Gastrocnemius medialis (tissue), 4 donors: ENCODE measurements around the gene SEMA4B. TPM values are rescaled to one million over a fixed set of nuclear protein-coding genes. Genes with fewer than 3 reads are reported as not detected.
A peak's percentile ranks its signal among the peaks of the same experiment; 100 is the strongest.
"Not testable (repeated sequence)": the region's sequence is repeated elsewhere in the genome, so short reads cannot be mapped to it uniquely, and the experiment has no call there.

Experiments used
- ATAC-seq, 2 donors: fragments of 150-250 bp; one replicate each; pipeline ENCODE4 v1.9.1; 2016
- DNase-seq, 2 donors: peaks; one replicate each; pipeline ENCODE4 v3.0.0-alpha.2; 2019
- H3K27ac ChIP-seq, 4 donors: fragments of 200-600 bp; sonication (generic); 1 replicate in 1 of 4; 2 replicates in 3 of 4; pipeline ENCODE4 v1.5.1; 2016 to 2018; ENCODE audit warnings: mild to moderate bottlenecking in 2 of 4, moderate library complexity in 1 of 4
- H3K27me3 ChIP-seq, 3 donors: fragments of 200-600 bp; sonication (generic) in 2 of 3; 1 replicate in 1 of 3; 2 replicates in 2 of 3; pipeline versions ENCODE4 v1.5.1 to v1.6.0; 2016 to 2019; ENCODE audit warnings: mild to moderate bottlenecking in 1 of 3, moderate library complexity in 1 of 3
- H3K36me3 ChIP-seq, 2 donors: fragments of 200-600 bp; sonication (generic) in 1 of 2; one replicate each; pipeline ENCODE4 v1.5.1; 2017 to 2018
- H3K4me1 ChIP-seq, 2 donors: fragments of 200-600 bp; sonication (generic) in 1 of 2; one replicate each; pipeline ENCODE4 v1.5.1; 2016 to 2017; ENCODE audit warnings: mild to moderate bottlenecking in 2 of 2
- H3K4me3 ChIP-seq, 4 donors: fragments of 200-600 bp; sonication (generic) in 3 of 4; 1 replicate in 1 of 4; 2 replicates in 3 of 4; pipeline ENCODE4 v1.5.1; 2016 to 2019; ENCODE audit warnings: mild to moderate bottlenecking in 2 of 4
- H3K9me3 ChIP-seq, 3 donors: fragments of 200-600 bp; sonication (generic) in 2 of 3; 1 replicate in 1 of 3; 2 replicates in 2 of 3; pipeline ENCODE4 v1.5.1; 2016 to 2019
- CTCF ChIP-seq, 5 experiments: fragments of 450-650 bp in 3 of 5; fragments of 200-600 bp in 2 of 5; sonication (generic) in 2 of 5; IDR thresholded peaks in 4 of 5; conservative IDR thresholded peaks in 1 of 5; 1 replicate in 4 of 5; 2 replicates in 1 of 5; pipeline ENCODE4 v1.5.1; 2016 to 2019; ENCODE audit warnings: antibody characterized with exemption in 5 of 5, mild to moderate bottlenecking in 3 of 5, moderate library complexity in 3 of 5
- POLR2A ChIP-seq, 2 donors: fragments of 450-650 bp; IDR thresholded peaks; one replicate each; pipeline ENCODE4 v1.6.1; 2017; ENCODE audit warnings: antibody characterized with exemption in 2 of 2, mild to moderate bottlenecking in 2 of 2, moderate library complexity in 2 of 2
- in situ Hi-C, 4 donors: fragments of 200-750 bp; cut with MboI; loops; one replicate each; pipeline versions ENCODE4 v1.15.0 to v1.8.0; 2017; ENCODE audit warnings: low sequenced_read_pairs in 4 of 4
- intact Hi-C: fragments of 100-400 bp; cut with DNase I; formaldehyde crosslinking; loops from one replicate; pipeline ENCODE4 v1.15.1; 2023; ENCODE audit warnings: low total_unique reads
- total RNA-seq, 4 donors: library from RNA; depleted of rRNA; stranded (reverse); fragments of >200 nt; gene quantifications; one replicate each; pipeline versions ENCODE4 v1.1.0 to v1.2.3, GENCODE V29; 2016

Gene SEMA4B
- total RNA-seq, 4 donors from 2014 or later, result 2.1 to 12.1 (median 6.4) TPM

DNA sequence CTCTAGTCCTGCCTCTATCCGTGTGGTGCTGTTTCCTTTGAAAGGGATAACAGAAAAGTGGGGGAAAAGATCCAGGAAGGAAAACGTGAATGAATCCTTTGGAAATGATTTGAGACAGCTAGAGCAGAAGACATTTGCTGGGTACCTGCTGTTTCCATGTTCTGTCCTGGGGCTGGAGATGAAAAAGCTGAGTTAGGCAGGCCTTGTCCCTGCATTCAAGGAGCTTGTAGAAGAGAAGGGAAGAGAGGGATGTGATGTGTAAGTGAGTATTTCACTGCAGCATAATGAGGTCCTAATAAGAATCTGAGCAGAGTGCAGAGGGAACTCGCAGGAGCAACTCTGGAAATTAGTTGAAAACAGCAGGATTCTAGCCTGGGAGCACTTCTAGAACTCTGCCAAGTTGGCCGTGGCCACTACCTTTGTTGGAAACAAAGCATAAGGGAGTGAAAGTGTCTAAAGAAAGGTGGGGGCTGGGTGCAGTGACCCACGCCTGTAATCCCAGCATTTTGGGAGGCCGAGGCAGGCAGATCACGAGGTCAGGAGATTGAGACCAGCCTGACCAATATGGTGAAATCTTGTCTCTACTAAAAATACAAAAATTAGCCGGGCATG is 13.8 kb upstream of the SEMA4B start:
- no peak overlapping the region for H3K4me3 ChIP-seq
- H3K27ac ChIP-seq, result peak overlapping the region in 2 of 4 donors; percentile 6 to 46
- DNase-seq (no peak), ATAC-seq (no peak)
- no peak for TF ChIP-seq CTCF (IDR thresholded peaks at IDR 0.05 in 4 of 5, conservative IDR thresholded peaks at IDR 0.05 in 1 of 5)
- TF ChIP-seq POLR2A (IDR thresholded peaks at IDR 0.05), result no peak
- no peaks in the 10 kb centered on the region for H3K27me3 ChIP-seq
- intact Hi-C loops (no loop called here), in situ Hi-C loops (no loop called here)
- no peaks in the 10 kb centered on the region for H3K36me3 ChIP-seq
- peaks cover 16 to 24% of the 10 kb centered on the region in 2 donors for H3K4me1 ChIP-seq
- H3K9me3 ChIP-seq, result no peaks in the 10 kb centered on the region

DNA sequence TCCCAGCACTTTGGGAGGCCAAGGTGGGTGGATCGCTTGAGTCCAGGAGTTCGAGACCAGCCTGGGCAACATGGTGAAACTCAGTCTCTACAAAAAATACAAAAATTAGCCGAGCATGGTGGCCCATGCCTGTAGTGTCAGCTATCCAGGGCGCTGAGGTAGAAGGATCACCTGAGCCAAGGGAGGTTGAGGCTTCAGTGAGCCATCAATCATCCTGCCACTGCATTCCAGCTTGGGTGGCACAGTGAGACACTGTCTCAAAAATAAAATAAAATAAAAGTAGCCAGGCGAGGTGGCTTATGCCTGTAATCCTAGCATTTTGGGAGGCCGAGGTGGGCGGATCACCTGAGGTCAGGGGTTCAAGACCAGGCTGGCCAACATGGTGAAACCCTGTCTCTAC is 13.1 kb upstream of the SEMA4B start:
- DNase-seq, H3K36me3 ChIP-seq, H3K4me3 ChIP-seq, H3K27me3 ChIP-seq, H3K27ac ChIP-seq, intact Hi-C loops, H3K9me3 ChIP-seq, ATAC-seq, in situ Hi-C loops: not testable (repeated sequence)
- peaks cover 21 to 31% of the 10 kb centered on the region in 2 donors for H3K4me1 ChIP-seq

DNA sequence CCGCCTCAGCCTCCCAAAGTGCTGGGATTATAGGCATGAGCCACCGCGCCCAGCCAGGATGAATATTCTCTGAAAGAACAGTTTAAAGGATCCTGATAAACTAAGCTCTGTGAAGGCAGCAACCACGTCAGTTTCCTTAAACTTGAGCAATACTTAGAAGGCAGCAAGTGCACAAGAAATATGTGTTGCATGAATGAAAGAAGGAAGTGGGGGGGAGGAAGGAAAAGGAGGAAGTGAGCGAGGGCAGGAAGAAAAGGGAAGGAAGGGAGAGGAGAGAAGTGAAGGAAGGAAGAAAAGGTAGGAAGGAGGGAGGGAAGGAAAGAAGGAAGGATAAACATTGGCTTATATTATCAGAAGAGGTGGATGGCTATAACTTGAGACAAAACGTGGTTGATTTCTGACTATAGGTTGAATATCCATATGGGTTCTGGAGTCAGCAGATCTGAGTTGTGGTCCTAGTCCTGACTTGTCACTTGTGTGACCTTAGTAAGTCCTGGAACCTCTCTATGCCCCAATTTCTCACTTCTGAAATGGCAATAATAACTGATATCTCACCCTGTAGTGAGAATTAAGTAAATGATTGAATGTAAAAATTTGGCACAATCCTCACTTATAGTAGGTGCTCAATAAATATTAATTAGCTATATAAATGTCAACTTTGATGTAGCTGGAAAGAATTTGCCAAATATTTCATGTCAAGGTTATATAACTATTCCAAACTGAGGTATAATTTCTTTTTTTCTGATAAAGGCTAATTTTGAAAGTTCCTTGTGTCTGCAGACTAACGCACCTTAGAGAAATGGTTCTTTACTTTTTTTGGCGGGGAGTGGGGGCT is 12.0 kb upstream of the SEMA4B start:
- Histone ChIP-seq H3K9me3 (no peaks in the 10 kb centered on the region), H3K27me3 (no peaks in the 10 kb centered on the region), H3K4me1 (peaks cover 19 to 36% of the 10 kb centered on the region in 2 donors), H3K27ac (no peak overlapping the region), H3K36me3 (no peaks in the 10 kb centered on the region), H3K4me3 (no peak overlapping the region)
- in situ Hi-C loops (no loop called here), intact Hi-C loops (no loop called here)
- DNase-seq (no peak), ATAC-seq (no peak)
- TF ChIP-seq POLR2A (IDR thresholded peaks at IDR 0.05), result no peak
- TF ChIP-seq CTCF (IDR thresholded peaks at IDR 0.05 in 4 of 5, conservative IDR thresholded peaks at IDR 0.05 in 1 of 5), result no peak

DNA sequence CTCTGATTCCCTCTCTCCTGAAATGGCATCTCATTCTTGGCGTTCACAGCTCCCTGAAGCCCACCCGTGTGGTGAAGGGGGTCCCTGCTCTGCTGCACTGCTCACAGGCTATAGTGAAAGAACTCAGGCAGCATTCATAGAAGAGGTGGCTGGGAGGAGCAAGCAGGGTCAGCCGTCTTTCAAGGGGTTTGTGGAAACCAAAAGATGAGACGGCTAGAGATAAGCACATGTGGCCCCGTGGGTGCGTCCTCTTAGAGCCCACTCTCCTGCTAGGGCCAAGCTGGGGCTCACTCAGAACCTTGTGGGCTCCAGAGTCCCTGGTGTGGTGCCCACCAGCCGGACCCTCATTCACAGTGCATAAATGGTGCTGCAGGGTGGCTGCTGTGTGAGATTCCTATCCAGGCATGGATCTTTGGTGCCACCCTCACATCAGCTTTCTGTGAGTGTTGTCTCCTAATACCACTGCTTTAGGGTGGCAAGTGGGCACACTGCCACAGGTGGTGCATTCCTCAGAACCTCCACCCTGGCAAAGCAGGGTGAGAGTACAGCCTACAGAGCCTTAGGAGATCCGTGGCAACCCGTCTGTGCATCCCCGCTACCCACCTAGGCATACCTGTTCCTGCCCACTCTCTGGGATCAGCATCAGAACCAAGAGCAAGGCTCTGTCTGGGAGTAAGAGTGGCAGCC is 11.2 kb upstream of the SEMA4B start:
- H3K4me1 ChIP-seq, result peaks cover 19 to 36% of the 10 kb centered on the region in 2 donors

More for the DNA sequence above, 11.2 kb upstream of the SEMA4B start:
- DNase-seq (no peak), ATAC-seq (no peak)
- in situ Hi-C loops, result no loop called here
- Histone ChIP-seq H3K9me3 (no peaks in the 10 kb centered on the region), H3K36me3 (no peaks in the 10 kb centered on the region), H3K27me3 (no peaks in the 10 kb centered on the region), H3K4me3 (no peak overlapping the region), H3K27ac (no peak overlapping the region)
- intact Hi-C loops, result no loop called here
- TF ChIP-seq CTCF (IDR thresholded peaks at IDR 0.05 in 4 of 5, conservative IDR thresholded peaks at IDR 0.05 in 1 of 5) (no peak), POLR2A (IDR thresholded peaks at IDR 0.05) (no peak)
